Smooth muscle cell (in vitro differentiated cells): ENCODE data around the gene CCDC18. TPM values are rescaled to one million over a fixed set of nuclear protein-coding genes. Genes with fewer than 3 reads are reported as not detected.
"Not testable (repeated sequence)": the region's sequence is repeated elsewhere in the genome, so short reads cannot be mapped to it uniquely, and the experiment has no call there.

Source experiments
- DNase-seq: peaks from one replicate; lab custom pipeline; 2025; ENCODE audit not compliant: unreplicated experiment; lab: John Stamatoyannopoulos, UW
- H2AFZ ChIP-seq: fragments of 200-600 bp; sonication (generic); 2 replicates; pipeline ENCODE4 v1.6.0; 2016; ENCODE audit warnings: antibody characterized with exemption, low read depth, mild to moderate bottlenecking
- H3F3A ChIP-seq: fragments of 200-600 bp; sonication (generic); 2 replicates; pipeline ENCODE4 v1.6.0; 2017; ENCODE audit warnings: antibody characterized with exemption, low read depth
- H3K27ac ChIP-seq: fragments of 200-600 bp; sonication (generic); 2 replicates; pipeline ENCODE4 v1.5.1; 2016; ENCODE audit warnings: low read depth, mild to moderate bottlenecking
- H3K27me3 ChIP-seq: fragments of 200-600 bp; sonication (generic); 2 replicates; pipeline ENCODE4 v1.6.1; 2016; ENCODE audit warnings: low read depth, mild to moderate bottlenecking
- H3K36me3 ChIP-seq: fragments of 200-600 bp; sonication (generic); 2 replicates; pipeline ENCODE4 v1.5.1; 2016; ENCODE audit warnings: low read depth
- H3K4me1 ChIP-seq: fragments of 200-600 bp; sonication (generic); 2 replicates; pipeline ENCODE4 v1.5.1; 2016; ENCODE audit warnings: low read depth
- H3K4me2 ChIP-seq: fragments of 200-600 bp; sonication (generic); 2 replicates; pipeline ENCODE4 v1.6.0; 2016; ENCODE audit warnings: mild to moderate bottlenecking
- H3K4me3 ChIP-seq: fragments of 200-600 bp; sonication (generic); 2 replicates; pipeline ENCODE4 v1.5.1; 2016; ENCODE audit warnings: mild to moderate bottlenecking
- H3K79me2 ChIP-seq: fragments of 200-600 bp; sonication (generic); 2 replicates; pipeline ENCODE4 v1.6.0; 2016; ENCODE audit warnings: low read depth, mild to moderate bottlenecking
- H3K9ac ChIP-seq: fragments of 200-600 bp; sonication (generic); 2 replicates; pipeline ENCODE4 v1.6.0; 2016; ENCODE audit warnings: low read depth
- H3K9me3 ChIP-seq: fragments of 200-600 bp; sonication (generic); replicated peaks from 2 replicates; pipeline ENCODE4 v1.5.1; 2016; ENCODE audit warnings: low read depth
- H4K20me1 ChIP-seq: fragments of 200-600 bp; sonication (generic); 2 replicates; pipeline ENCODE4 v1.6.0; 2016; ENCODE audit warnings: low read depth
- CTCF ChIP-seq: fragments of 200-600 bp; sonication (generic); IDR thresholded peaks from 2 replicates; pipeline ENCODE4 v1.5.1; 2017; ENCODE audit warnings: borderline replicate concordance, mild to moderate bottlenecking, antibody characterized with exemption; ENCODE audit not compliant: insufficient read depth, poor library complexity, severe bottlenecking
- WGBS: methylation state at CpG from one replicate; pipeline ENCODE4 v1.1.7; 2016; ENCODE audit warnings: low lambda C conversion rate; 5-methylcytosine and 5-hydroxymethylcytosine counted together
- polyA plus RNA-seq: library from polyadenylated mRNA; unstranded; fragments of >200 nt; fragmentation: Nextera tagmentation; extraction: Ambion mirVana; gene quantifications from 2 replicates; pipeline ENCODE4 v1.2.1, GENCODE V29; 2016
- total RNA-seq: library from RNA; depleted of rRNA; stranded (reverse); fragments of >200 nt; gene quantifications from 2 replicates; pipeline ENCODE4 v1.2.3, GENCODE V29; 2014

The CCDC18 gene
- total and polyA plus RNA-seq, 2 experiments from 2014 or later, result 2.0 to 2.8 TPM

DNA sequence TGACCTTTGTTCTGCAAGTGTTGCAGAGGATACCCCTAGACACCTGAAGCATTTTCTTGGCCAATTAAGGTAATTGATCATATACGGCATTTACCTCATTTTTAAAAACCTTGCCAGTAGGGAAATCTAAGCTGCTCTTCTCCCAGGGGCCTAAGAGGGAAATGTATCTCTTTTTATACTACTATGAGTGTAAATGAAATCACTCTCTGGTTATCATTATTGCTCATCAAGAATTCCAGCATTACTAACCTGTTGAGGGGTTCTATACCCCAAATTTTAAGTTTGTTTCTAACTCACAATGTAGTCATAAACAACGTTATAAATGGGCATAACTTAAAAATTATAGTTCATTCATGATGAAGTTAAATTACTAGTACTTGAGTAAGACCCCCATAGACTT is 27.7 kb upstream of the CCDC18 start:
- no peaks in the 10 kb centered on the region for H3K4me1 ChIP-seq
- no peak for TF ChIP-seq CTCF
- no peaks in the 10 kb centered on the region for H3K27me3 ChIP-seq
- 89% methylated on average over 2 of the region's 2 CpGs for WGBS
- H3K27ac ChIP-seq, result no peak overlapping the region
- no peaks in the 10 kb centered on the region for H4K20me1 ChIP-seq
- no peak overlapping the region for H3K4me2 ChIP-seq
- H3K36me3 ChIP-seq, result peaks cover 10% of the 10 kb centered on the region
- no peaks in the 10 kb centered on the region for H3K9me3 ChIP-seq
- no peak overlapping the region for H3K9ac ChIP-seq
- H3K79me2 ChIP-seq, result no peaks in the 10 kb centered on the region
- peaks cover 3% of the 10 kb centered on the region for H3F3A ChIP-seq
- H3K4me3 ChIP-seq, result no peak overlapping the region
- DNase-seq, result no peak
- H2AFZ ChIP-seq, result no peak overlapping the region

DNA sequence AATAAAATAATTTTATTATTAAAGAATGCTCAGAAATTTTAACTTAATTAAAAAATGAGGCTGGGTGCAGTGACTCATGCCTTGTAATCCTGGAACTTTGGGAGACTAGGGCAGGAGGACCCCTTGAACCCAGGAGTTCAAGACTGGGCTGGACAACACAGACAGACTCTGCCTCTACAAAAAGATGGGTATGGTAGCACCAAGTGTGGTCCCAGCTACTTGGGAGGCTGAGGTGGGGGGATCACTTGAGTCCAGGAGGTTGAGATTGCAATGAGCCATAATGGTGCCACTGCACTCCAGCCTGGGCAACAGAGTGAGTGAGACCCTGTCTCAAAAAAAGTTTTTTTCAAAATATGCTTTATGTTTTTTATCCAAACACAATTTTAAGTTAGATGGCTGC is 25.6 kb upstream of the CCDC18 start:
- no peak for TF ChIP-seq CTCF
- no peak for DNase-seq
- H3K4me3 ChIP-seq, result no peak overlapping the region

GRCh38 chr1:93155335-93155734 is 25.2 kb upstream of the CCDC18 start:
- Histone ChIP-seq H3K4me1 (no peaks in the 10 kb centered on the region), H3K27ac (no peak overlapping the region), H3K9me3 (no peaks in the 10 kb centered on the region), H3K4me2 (no peak overlapping the region), H3K27me3 (no peaks in the 10 kb centered on the region), H2AFZ (no peak overlapping the region), H3K9ac (no peak overlapping the region), H3K4me3 (no peak overlapping the region), H3F3A (no peaks in the 10 kb centered on the region), H4K20me1 (peaks cover 11% of the 10 kb centered on the region), H3K79me2 (peaks cover 4% of the 10 kb centered on the region), H3K36me3 (peaks cover 10% of the 10 kb centered on the region)
- DNase-seq, result no peak
- TF ChIP-seq CTCF, result no peak
- 71% methylated on average over 3 of the region's 3 CpGs for WGBS

More for the DNA sequence above, 25.6 kb upstream of the CCDC18 start:
- no peak overlapping the region for H3K27ac ChIP-seq
- H3K9me3 ChIP-seq, result no peaks in the 10 kb centered on the region
- peaks cover 2% of the 10 kb centered on the region for H3K79me2 ChIP-seq
- H4K20me1 ChIP-seq, result peaks cover 7% of the 10 kb centered on the region
- H2AFZ ChIP-seq, result no peak overlapping the region
- peaks cover 10% of the 10 kb centered on the region for H3K36me3 ChIP-seq
- H3F3A ChIP-seq, result no peaks in the 10 kb centered on the region
- H3K4me2 ChIP-seq, result no peak overlapping the region
- no peak overlapping the region for H3K9ac ChIP-seq
- H3K27me3 ChIP-seq, result no peaks in the 10 kb centered on the region
- H3K4me1 ChIP-seq, result no peaks in the 10 kb centered on the region

DNA sequence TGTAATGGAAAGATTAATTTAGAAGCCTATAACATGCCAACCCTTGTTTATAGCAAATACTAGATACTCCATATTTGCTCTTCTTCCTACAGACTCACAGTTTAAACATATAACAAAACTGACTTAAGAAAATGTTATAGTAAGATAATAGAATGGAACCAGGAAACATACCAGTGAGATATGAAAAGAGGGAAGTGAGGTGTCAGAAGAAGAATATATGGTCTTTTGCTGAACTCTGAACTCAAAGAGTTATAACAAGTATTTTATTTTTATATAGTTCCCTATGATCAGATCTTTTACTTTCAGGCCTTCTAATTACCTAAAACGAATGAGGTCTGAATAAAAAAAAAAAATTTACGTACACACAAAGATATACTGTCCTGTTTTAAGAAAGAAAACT is 21.2 kb upstream of the CCDC18 start:
- no peak overlapping the region for H2AFZ ChIP-seq
- peaks cover 20% of the 10 kb centered on the region for H4K20me1 ChIP-seq
- H3K79me2 ChIP-seq, result peaks cover 25% of the 10 kb centered on the region
- no peaks in the 10 kb centered on the region for H3F3A ChIP-seq
- H3K4me2 ChIP-seq, result no peak overlapping the region
- no peaks in the 10 kb centered on the region for H3K9me3 ChIP-seq
- 96% methylated on average over 2 of the region's 2 CpGs for WGBS
- H3K9ac ChIP-seq, result no peak overlapping the region
- DNase-seq, result no peak
- H3K4me1 ChIP-seq, result no peaks in the 10 kb centered on the region
- H3K4me3 ChIP-seq, result no peak overlapping the region
- no peak overlapping the region for H3K27ac ChIP-seq
- no peaks in the 10 kb centered on the region for H3K27me3 ChIP-seq
- H3K36me3 ChIP-seq, result no peaks in the 10 kb centered on the region
- no peak for TF ChIP-seq CTCF

DNA sequence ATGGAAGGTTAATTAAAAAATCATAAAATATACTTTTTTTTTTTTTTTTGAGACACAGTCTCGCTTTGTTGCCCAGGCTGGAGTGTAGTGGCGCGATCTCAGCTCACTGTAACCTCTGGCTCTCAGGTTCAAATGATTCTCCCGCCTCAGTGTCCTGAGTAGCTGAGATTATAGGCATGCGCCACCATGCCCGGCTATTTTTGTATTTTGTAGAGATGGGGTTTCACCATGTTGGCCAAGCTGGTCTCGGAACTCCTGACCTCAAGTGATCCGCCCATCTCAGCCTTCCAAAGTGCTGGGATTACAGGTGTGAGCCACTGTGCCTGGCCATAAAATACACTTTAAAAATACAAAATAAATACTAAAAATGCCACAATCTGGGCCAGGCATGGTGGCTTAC is 17.2 kb upstream of the CCDC18 start:
- WGBS, result 98% methylated on average over 8 of the region's 8 CpGs
- not testable (repeated sequence) for DNase-seq, H2AFZ ChIP-seq, H3K27ac ChIP-seq, H3K4me1 ChIP-seq, H3K4me2 ChIP-seq, H3K9ac ChIP-seq, H3F3A ChIP-seq, H3K27me3 ChIP-seq, H3K4me3 ChIP-seq, H3K9me3 ChIP-seq
- Histone ChIP-seq H4K20me1 (peaks cover 26% of the 10 kb centered on the region), H3K36me3 (peaks cover 11% of the 10 kb centered on the region), H3K79me2 (peaks cover 62% of the 10 kb centered on the region)
